Ishikawa (cell line): ENCODE results near the gene PLXNA4.

ENCODE experiments used
- CEBPB ChIP-seq: IDR thresholded peaks from 2 replicates; pipeline ENCODE4 v1.6.1; 2012
- CREB1 ChIP-seq: IDR thresholded peaks from 2 replicates; pipeline ENCODE4 v1.6.1; 2012; ENCODE audit warnings: low read depth
- EGR1 ChIP-seq: IDR thresholded peaks from 2 replicates; pipeline ENCODE4 v1.6.1; 2012
- EP300 ChIP-seq: IDR thresholded peaks from 2 replicates; pipeline ENCODE4 v1.6.1; 2012; ENCODE audit warnings: borderline replicate concordance
- FOXM1 ChIP-seq: IDR thresholded peaks from 2 replicates; pipeline ENCODE4 v1.6.1; 2012; ENCODE audit warnings: low read depth, borderline replicate concordance
- MAX ChIP-seq: IDR thresholded peaks from 2 replicates; pipeline ENCODE4 v1.6.1; 2012
- NFIC ChIP-seq: IDR thresholded peaks from 2 replicates; pipeline ENCODE4 v1.6.1; 2012
- RAD21 ChIP-seq: IDR thresholded peaks from 2 replicates; pipeline ENCODE4 v1.6.1; 2012; ENCODE audit warnings: low read depth
- REST ChIP-seq: IDR thresholded peaks from 2 replicates; pipeline ENCODE4 v1.6.1; 2012; ENCODE audit warnings: low read depth, mild to moderate bottlenecking
- TAF1 ChIP-seq: IDR thresholded peaks from 2 replicates; pipeline ENCODE4 v1.6.1; 2012; ENCODE audit warnings: low read depth, mild to moderate bottlenecking
- TCF12 ChIP-seq: IDR thresholded peaks from 2 replicates; pipeline ENCODE4 v1.6.1; 2012; ENCODE audit warnings: low read depth
- TEAD4 ChIP-seq: IDR thresholded peaks from 2 replicates; pipeline ENCODE4 v1.6.1; 2012
- USF1 ChIP-seq: IDR thresholded peaks from 2 replicates; pipeline ENCODE4 v1.6.1; 2012
- YY1 ChIP-seq: IDR thresholded peaks from 2 replicates; pipeline ENCODE4 v1.6.1; 2012; ENCODE audit warnings: low read depth
- ZBTB7A ChIP-seq: IDR thresholded peaks from 2 replicates; pipeline ENCODE4 v1.6.1; 2012; ENCODE audit warnings: low read depth

Gene PLXNA4

GRCh38 chr7:132564849-132565248, 11.4 kb downstream of the PLXNA4 start:
- TF ChIP-seq YY1 (no peak), FOXM1 (no peak), NFIC (no peak), EP300 (no peak), RAD21 (no peak), CREB1 (no peak), MAX (no peak), TAF1 (no peak), ZBTB7A (no peak), CEBPB (no peak), USF1 (no peak)

- TF ChIP-seq EGR1 (no peak), CEBPB (no peak), ZBTB7A (no peak), REST (no peak), FOXM1 (no peak), TEAD4 (no peak), TCF12 (no peak), EP300 (no peak), TAF1 (no peak), YY1 (no peak), MAX (no peak), USF1 (no peak), NFIC (no peak), RAD21 (no peak)
Measured at GRCh38 chr7:132564090-132564489, 12.2 kb downstream of the PLXNA4 start.

GRCh38 chr7:132562690-132563089, 13.6 kb downstream of the PLXNA4 start:
- TF ChIP-seq EP300, result no peak
- no peak for TF ChIP-seq USF1
- TF ChIP-seq NFIC, result no peak
- TF ChIP-seq TEAD4, result no peak
- TF ChIP-seq YY1, result no peak
- TF ChIP-seq FOXM1, result no peak
- TF ChIP-seq TAF1, result no peak
- no peak for TF ChIP-seq CREB1
- TF ChIP-seq CEBPB, result no peak
- no peak for TF ChIP-seq MAX
- no peak for TF ChIP-seq ZBTB7A
- no peak for TF ChIP-seq TCF12

GRCh38 chr7:132561763-132562162, 14.5 kb downstream of the PLXNA4 start:
- TF ChIP-seq NFIC (no peak), TEAD4 (no peak), USF1 (no peak), TCF12 (no peak), CEBPB (no peak), FOXM1 (no peak), YY1 (no peak), REST (no peak), CREB1 (no peak), EP300 (no peak), ZBTB7A (no peak), EGR1 (no peak), RAD21 (no peak), MAX (no peak), TAF1 (no peak)
